Suprapubic skin (tissue), 4 donors: ENCODE data around the gene IRAK1. TPM values are rescaled to one million over a fixed set of nuclear protein-coding genes. Genes with fewer than 3 reads are reported as not detected.

Source experiments
- DNase-seq, 2 donors: peaks; one replicate each; pipeline ENCODE4 v3.0.0-alpha.2; 2019; ENCODE audit warnings: low spot score in 2 of 2
- H3K27ac ChIP-seq: fragments of 200-600 bp; sonication (generic); one replicate; pipeline ENCODE4 v1.5.1; 2019
- H3K27me3 ChIP-seq: fragments of 200-600 bp; sonication (generic); one replicate; pipeline ENCODE4 v1.5.1; 2019
- H3K36me3 ChIP-seq: fragments of 200-600 bp; sonication (generic); one replicate; pipeline ENCODE4 v1.5.1; 2019
- H3K4me1 ChIP-seq: fragments of 200-600 bp; sonication (generic); one replicate; pipeline ENCODE4 v1.5.1; 2019
- H3K4me3 ChIP-seq: fragments of 200-600 bp; sonication (generic); one replicate; pipeline ENCODE4 v1.5.1; 2019; ENCODE audit warnings: mild to moderate bottlenecking
- H3K9me3 ChIP-seq: fragments of 200-600 bp; sonication (generic); one replicate; pipeline ENCODE4 v1.5.1; 2019
- EP300 ChIP-seq: sonication (generic); formaldehyde crosslinking; IDR thresholded peaks from one replicate; pipeline ENCODE4 v1.6.1; 2017; ENCODE audit warnings: antibody characterized with exemption
- POLR2A ChIP-seq, 2 donors: fragments of 450-650 bp; IDR thresholded peaks; one replicate each; pipeline ENCODE4 v1.6.1; 2017; ENCODE audit warnings: antibody characterized with exemption in 2 of 2, mild to moderate bottlenecking in 2 of 2, moderate library complexity in 2 of 2
- POLR2AphosphoS5 ChIP-seq, 3 donors: sonication (generic); formaldehyde crosslinking; IDR thresholded peaks; one replicate each; pipeline ENCODE4 v1.6.1; 2017; ENCODE audit warnings: antibody characterized with exemption in 3 of 3
- WGBS: methylation state at CpG from one replicate; pipeline ENCODE4 v1.1.5; 2018; 5-methylcytosine and 5-hydroxymethylcytosine counted together
- total RNA-seq, 4 donors: library from RNA; depleted of rRNA; stranded (reverse); fragments of >200 nt; gene quantifications; one replicate each; pipeline ENCODE4 v1.1.0, GENCODE V29; 2016
- TF ChIP-seq, protein P1 (sequence below), 2 donors: fragments of 200-600 bp in 1 of 2; fragments of 450-650 bp in 1 of 2; sonication (generic) in 1 of 2; IDR thresholded peaks; one replicate each; pipeline ENCODE4 v1.5.1; 2016 to 2019; ENCODE audit warnings: antibody characterized with exemption in 2 of 2, mild to moderate bottlenecking in 1 of 2, moderate library complexity in 1 of 2

IRAK1 gene
- total RNA-seq, 4 donors from 2014 or later = 51.3 to 61.5 (median 58.3) TPM

- peaks cover 47% of the 10 kb centered on the region for H3K4me1 ChIP-seq
- WGBS = 51% methylated on average over 12 of the region's 12 CpGs
- H3K27ac ChIP-seq = no peak overlapping the region
- peak in 1 of 2 donors; percentile 54 for DNase-seq
- peak overlapping the region; percentile 60 for H3K4me3 ChIP-seq
- peaks cover 5% of the 10 kb centered on the region for H3K36me3 ChIP-seq
- TF ChIP-seq POLR2A (IDR thresholded peaks at IDR 0.05) = no peak
- H3K9me3 ChIP-seq = no peaks in the 10 kb centered on the region
- H3K27me3 ChIP-seq = no peaks in the 10 kb centered on the region
These were observed 51.0 kb downstream of the IRAK1 start for GRCh38 chrX:153968754-153969124.

DNA sequence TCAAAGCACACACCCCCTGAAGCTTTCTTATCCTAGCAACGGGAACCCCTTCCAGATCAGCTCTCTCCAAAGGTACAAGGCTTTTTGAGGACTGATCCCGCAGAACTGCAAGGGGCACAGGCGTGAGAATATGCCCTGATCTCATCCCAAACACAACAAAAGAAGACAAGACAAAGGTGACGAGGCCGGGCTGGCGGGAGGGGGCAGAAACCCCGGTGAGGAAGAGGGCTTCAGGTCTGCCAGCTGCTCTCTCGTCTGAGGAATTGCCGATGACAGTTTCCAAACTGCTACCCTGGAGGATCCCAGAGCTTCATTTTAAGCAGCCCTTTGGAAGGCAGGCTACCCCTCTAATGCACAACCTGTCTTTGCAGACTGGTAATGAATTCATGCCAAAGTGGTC lies 51.4 kb downstream of the IRAK1 start:
- peaks cover 5% of the 10 kb centered on the region for H3K36me3 ChIP-seq

GRCh38 chrX:153967536-153968224 lies 52.0 kb downstream of the IRAK1 start:
- H3K4me3 ChIP-seq = peak overlapping the region; percentile 60
- no peaks in the 10 kb centered on the region for H3K9me3 ChIP-seq
- peak in 1 of 2 donors; percentile 57 for DNase-seq
- peaks cover 9% of the 10 kb centered on the region for H3K36me3 ChIP-seq
- TF ChIP-seq EP300 = no peak
- no peak for TF ChIP-seq POLR2A (IDR thresholded peaks at IDR 0.05)
- TF ChIP-seq, protein P1, sequence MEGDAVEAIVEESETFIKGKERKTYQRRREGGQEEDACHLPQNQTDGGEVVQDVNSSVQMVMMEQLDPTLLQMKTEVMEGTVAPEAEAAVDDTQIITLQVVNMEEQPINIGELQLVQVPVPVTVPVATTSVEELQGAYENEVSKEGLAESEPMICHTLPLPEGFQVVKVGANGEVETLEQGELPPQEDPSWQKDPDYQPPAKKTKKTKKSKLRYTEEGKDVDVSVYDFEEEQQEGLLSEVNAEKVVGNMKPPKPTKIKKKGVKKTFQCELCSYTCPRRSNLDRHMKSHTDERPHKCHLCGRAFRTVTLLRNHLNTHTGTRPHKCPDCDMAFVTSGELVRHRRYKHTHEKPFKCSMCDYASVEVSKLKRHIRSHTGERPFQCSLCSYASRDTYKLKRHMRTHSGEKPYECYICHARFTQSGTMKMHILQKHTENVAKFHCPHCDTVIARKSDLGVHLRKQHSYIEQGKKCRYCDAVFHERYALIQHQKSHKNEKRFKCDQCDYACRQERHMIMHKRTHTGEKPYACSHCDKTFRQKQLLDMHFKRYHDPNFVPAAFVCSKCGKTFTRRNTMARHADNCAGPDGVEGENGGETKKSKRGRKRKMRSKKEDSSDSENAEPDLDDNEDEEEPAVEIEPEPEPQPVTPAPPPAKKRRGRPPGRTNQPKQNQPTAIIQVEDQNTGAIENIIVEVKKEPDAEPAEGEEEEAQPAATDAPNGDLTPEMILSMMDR (IDR thresholded peaks at IDR 0.05) = no peak
- TF ChIP-seq POLR2AphosphoS5 (IDR thresholded peaks at IDR 0.05) = no peak
- H3K27me3 ChIP-seq = no peaks in the 10 kb centered on the region
- WGBS = 79% methylated on average over 16 of the region's 16 CpGs
- H3K4me1 ChIP-seq = peaks cover 42% of the 10 kb centered on the region
- H3K27ac ChIP-seq = no peak overlapping the region

More for the DNA sequence above, 51.4 kb downstream of the IRAK1 start:
- Histone ChIP-seq H3K27ac (no peak overlapping the region), H3K9me3 (no peaks in the 10 kb centered on the region), H3K4me3 (peak overlapping the region; percentile 60), H3K4me1 (peaks cover 42% of the 10 kb centered on the region), H3K27me3 (no peaks in the 10 kb centered on the region)
- 76% methylated on average over 9 of the region's 9 CpGs for WGBS
- peak in 1 of 2 donors; percentile 59 for DNase-seq
- TF ChIP-seq POLR2A (IDR thresholded peaks at IDR 0.05) (no peak), EP300 (no peak), POLR2AphosphoS5 (IDR thresholded peaks at IDR 0.05) (no peak)
- TF ChIP-seq, protein P1 (IDR thresholded peaks at IDR 0.05) = no peak

- no peaks in the 10 kb centered on the region for H3K9me3 ChIP-seq
- no peak for TF ChIP-seq EP300
- 72% methylated on average over 11 of the region's 14 CpGs for WGBS
- H3K4me3 ChIP-seq = no peak overlapping the region
- peaks cover 42% of the 10 kb centered on the region for H3K4me1 ChIP-seq
- no peaks in the 10 kb centered on the region for H3K27me3 ChIP-seq
- H3K27ac ChIP-seq = no peak overlapping the region
- peak in 1 of 2 donors; percentile 62 for DNase-seq
- peaks cover 15% of the 10 kb centered on the region for H3K36me3 ChIP-seq
These were observed 52.7 kb downstream of the IRAK1 start for GRCh38 chrX:153966841-153967535.

DNA sequence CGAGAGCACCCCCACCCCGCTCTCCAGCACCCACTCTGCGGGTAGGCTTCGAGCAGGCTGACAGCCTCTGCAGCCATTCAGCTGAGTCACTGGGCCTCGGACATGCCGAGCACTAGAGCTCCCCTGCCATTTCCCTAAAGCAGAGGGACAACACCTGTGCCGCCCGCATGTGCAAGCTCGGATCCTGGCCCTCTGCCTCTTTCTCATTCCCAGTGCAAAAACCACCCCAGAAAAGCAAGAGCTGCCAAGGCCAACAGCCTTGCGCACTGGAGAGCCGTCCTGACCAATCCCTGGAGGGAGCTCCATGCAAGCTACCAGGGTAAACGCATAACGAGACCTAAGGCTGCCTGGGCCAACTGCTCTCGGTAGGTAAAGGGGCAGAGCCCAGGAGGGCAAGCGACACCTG lies 53.4 kb downstream of the IRAK1 start:
- H3K27me3 ChIP-seq = no peaks in the 10 kb centered on the region
- H3K9me3 ChIP-seq = no peaks in the 10 kb centered on the region
- 73% methylated on average over 11 of the region's 15 CpGs for WGBS
- DNase-seq = no peak
- H3K36me3 ChIP-seq = peaks cover 22% of the 10 kb centered on the region
- H3K27ac ChIP-seq = no peak overlapping the region
- H3K4me1 ChIP-seq = peaks cover 42% of the 10 kb centered on the region
- no peak for TF ChIP-seq EP300
- no peak overlapping the region for H3K4me3 ChIP-seq

DNA sequence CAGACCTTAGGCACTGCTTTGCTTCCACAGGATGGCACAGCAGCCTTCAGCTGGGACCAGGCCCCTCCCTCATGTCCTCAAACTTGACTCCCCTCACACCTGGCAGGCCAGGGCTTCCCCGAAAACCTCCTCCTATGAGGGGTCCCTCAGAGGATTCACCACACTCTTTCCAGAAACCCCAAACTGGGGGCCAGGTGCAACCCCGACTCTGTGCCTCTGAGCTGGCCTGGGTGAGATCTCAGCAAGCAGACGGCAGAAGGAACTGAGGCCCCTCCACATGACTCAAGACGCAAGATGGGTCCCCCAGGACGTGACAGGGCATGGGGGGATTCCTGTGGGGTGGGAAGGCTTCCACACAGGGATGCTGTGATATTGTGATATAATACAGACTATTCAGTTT lies 54.3 kb downstream of the IRAK1 start:
- peaks cover 31% of the 10 kb centered on the region for H3K36me3 ChIP-seq
- no peak overlapping the region for H3K27ac ChIP-seq
- TF ChIP-seq POLR2AphosphoS5 (IDR thresholded peaks at IDR 0.05) = no peak
- TF ChIP-seq, protein P1 (IDR thresholded peaks at IDR 0.05) = no peak
- no peaks in the 10 kb centered on the region for H3K9me3 ChIP-seq
- 84% methylated on average over 3 of the region's 5 CpGs for WGBS
- H3K4me1 ChIP-seq = peaks cover 42% of the 10 kb centered on the region
- no peak overlapping the region for H3K4me3 ChIP-seq
- no peaks in the 10 kb centered on the region for H3K27me3 ChIP-seq
- no peak for DNase-seq
